Measurements from ENCODE around the gene SDE2.
A peak's percentile ranks its signal among the peaks of the same experiment; 100 is the strongest.

The SDE2 gene

DNA sequence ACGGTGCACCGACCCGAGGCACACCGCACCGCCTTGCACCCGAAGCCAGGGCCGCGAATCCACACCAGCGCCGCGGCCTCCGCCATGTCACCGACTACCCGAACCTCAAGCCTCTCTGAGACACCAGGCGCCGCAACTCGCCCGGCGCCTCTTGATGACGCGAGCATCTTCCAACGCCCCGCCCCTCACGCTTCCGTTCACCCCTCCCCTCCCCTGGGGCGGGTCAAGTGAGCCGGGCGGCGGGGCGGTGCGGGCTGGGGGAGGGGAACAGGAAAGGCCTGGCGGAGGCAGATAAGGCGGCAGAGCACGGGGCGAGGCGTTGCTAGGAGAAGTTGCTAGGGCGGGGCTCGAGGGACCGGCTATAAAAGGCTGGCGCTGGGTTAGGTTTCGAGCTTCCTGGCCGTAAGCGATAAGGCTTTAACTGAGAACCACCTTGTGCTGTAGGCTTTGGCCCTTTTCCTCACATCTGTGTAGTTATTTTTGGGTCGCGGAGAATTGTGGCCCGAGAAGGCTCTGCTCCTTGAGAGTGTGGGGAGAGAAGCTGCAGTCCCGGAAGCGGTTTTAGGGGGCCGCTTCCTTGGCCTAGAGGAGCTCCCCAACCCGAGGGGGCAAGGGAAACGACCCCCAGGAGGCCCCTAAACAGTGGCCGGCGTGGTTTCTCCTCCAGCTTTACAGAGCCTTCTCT is at the start of gene SDE2:
Gene SDE2 (minus strand): TSS at position 117 of the 685 bp plus-strand sequence. CDS start 31 bp downstream, at position 86.
- peak; percentile 99 for DNase-seq (ENCODE audit: extremely low read depth, insufficient read length)
- TF ChIP-seq, protein P1, sequence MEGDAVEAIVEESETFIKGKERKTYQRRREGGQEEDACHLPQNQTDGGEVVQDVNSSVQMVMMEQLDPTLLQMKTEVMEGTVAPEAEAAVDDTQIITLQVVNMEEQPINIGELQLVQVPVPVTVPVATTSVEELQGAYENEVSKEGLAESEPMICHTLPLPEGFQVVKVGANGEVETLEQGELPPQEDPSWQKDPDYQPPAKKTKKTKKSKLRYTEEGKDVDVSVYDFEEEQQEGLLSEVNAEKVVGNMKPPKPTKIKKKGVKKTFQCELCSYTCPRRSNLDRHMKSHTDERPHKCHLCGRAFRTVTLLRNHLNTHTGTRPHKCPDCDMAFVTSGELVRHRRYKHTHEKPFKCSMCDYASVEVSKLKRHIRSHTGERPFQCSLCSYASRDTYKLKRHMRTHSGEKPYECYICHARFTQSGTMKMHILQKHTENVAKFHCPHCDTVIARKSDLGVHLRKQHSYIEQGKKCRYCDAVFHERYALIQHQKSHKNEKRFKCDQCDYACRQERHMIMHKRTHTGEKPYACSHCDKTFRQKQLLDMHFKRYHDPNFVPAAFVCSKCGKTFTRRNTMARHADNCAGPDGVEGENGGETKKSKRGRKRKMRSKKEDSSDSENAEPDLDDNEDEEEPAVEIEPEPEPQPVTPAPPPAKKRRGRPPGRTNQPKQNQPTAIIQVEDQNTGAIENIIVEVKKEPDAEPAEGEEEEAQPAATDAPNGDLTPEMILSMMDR (IDR thresholded peaks at IDR 0.05; ENCODE audit: insufficient read depth, low read length, poor library complexity, severe bottlenecking): no peak
- H3K4me3 ChIP-seq (replicated peaks; ENCODE audit: low read depth, low read length): peak within 1 kb of the TSS; percentile 79
- H3K27me3 ChIP-seq (replicated peaks; ENCODE audit: control insufficient read depth, insufficient read depth, low read length): no peaks in the 10 kb centered on the region
- peaks cover 1% of the 10 kb centered on the region; the same call in 1 of the 2 replicates for H3K36me3 ChIP-seq (ENCODE audit: control insufficient read depth, insufficient read depth, low read length)

GRCh38 chr1:226048886-226049285 is 49.7 kb upstream of the SDE2 start:
- H3K27me3 ChIP-seq (replicated peaks; ENCODE audit: control insufficient read depth, insufficient read depth, low read length): no peaks in the 10 kb centered on the region
- no peak for DNase-seq (ENCODE audit: extremely low read depth, insufficient read length)
- no peaks in the 10 kb centered on the region for H3K36me3 ChIP-seq (ENCODE audit: control insufficient read depth, insufficient read depth, low read length)
- TF ChIP-seq, protein P1 (IDR thresholded peaks at IDR 0.05; ENCODE audit: insufficient read depth, low read length, poor library complexity, severe bottlenecking): no peak
- H3K4me3 ChIP-seq (replicated peaks; ENCODE audit: low read depth, low read length): no peak overlapping the region

- no peak overlapping the region for H3K4me3 ChIP-seq (replicated peaks; ENCODE audit: low read depth, low read length)
- TF ChIP-seq, protein P1 (IDR thresholded peaks at IDR 0.05; ENCODE audit: insufficient read depth, low read length, poor library complexity, severe bottlenecking): no peak
- no peaks in the 10 kb centered on the region for H3K27me3 ChIP-seq (replicated peaks; ENCODE audit: control insufficient read depth, insufficient read depth, low read length)
- no peak for DNase-seq (ENCODE audit: extremely low read depth, insufficient read length)
- H3K36me3 ChIP-seq (ENCODE audit: control insufficient read depth, insufficient read depth, low read length): no peaks in the 10 kb centered on the region
Observed at GRCh38 chr1:226047495-226047894, 48.4 kb upstream of the SDE2 start.

DNA sequence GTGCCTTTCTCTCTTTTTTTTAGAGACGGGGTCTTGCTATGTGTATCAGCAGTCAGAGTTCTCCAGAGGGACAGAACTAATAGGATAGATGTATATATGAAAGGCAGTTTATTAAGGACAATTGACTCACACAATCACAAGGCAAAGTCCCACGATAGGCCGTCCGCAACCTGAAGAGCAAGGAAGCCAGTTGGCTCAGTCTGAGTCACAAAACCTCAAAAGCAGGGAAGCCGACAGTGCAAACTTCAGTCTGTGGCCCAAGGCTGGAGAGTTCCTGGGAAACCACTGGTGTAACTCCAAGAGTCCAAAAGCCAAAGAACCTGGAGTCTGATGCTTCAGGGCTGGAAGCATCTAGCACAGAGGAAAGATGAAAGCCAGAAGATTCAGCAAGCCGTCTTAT is 47.1 kb upstream of the SDE2 start:
- H3K36me3 ChIP-seq (ENCODE audit: control insufficient read depth, insufficient read depth, low read length): no peaks in the 10 kb centered on the region
- no peaks in the 10 kb centered on the region for H3K27me3 ChIP-seq (replicated peaks; ENCODE audit: control insufficient read depth, insufficient read depth, low read length)
- TF ChIP-seq, protein P1 (IDR thresholded peaks at IDR 0.05; ENCODE audit: insufficient read depth, low read length, poor library complexity, severe bottlenecking): no peak
- no peak for DNase-seq (ENCODE audit: extremely low read depth, insufficient read length)
- no peak overlapping the region for H3K4me3 ChIP-seq (replicated peaks; ENCODE audit: low read depth, low read length)

DNA sequence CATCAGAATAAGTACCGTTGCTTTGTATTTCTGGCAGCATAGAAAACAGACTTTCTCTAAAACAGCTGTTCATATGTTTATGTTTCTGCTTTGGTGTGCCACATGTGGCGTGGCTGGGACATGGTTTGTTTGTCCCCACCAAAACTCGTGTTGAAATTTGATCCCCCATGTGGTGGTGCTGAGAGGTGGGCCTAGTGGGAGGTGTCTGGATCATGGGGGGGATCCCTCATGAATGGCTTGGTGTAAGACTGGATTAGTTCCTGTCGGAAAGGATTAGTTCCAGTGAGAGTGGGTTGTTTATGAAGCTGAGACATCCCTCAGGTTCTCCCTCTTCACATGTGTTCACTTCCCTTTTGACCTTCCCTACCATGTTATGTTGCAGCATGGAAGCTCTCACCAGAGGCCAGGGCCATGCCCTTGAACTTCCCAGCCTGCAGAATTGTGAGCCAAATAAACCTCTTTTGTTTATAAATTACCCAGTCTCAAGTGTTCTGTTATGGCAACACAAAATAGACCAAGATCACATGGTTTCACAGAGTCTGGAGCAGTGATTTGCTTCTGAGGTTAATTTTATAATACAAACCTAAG is 45.5 kb upstream of the SDE2 start:
- Histone ChIP-seq H3K36me3 (ENCODE audit: control insufficient read depth, insufficient read depth, low read length) (no peaks in the 10 kb centered on the region), H3K27me3 (replicated peaks; ENCODE audit: control insufficient read depth, insufficient read depth, low read length) (no peaks in the 10 kb centered on the region)
- TF ChIP-seq, protein P1 (IDR thresholded peaks at IDR 0.05; ENCODE audit: insufficient read depth, low read length, poor library complexity, severe bottlenecking): no peak

More for the DNA sequence above, 45.5 kb upstream of the SDE2 start:
- no peak for DNase-seq (ENCODE audit: extremely low read depth, insufficient read length)
- H3K4me3 ChIP-seq (replicated peaks; ENCODE audit: low read depth, low read length): no peak overlapping the region
